Thyroid gland (tissue), 4 donors: ENCODE data around the gene LCE1F.

Experiments used
- POLR2A ChIP-seq, 2 donors: fragments of 450-650 bp; IDR thresholded peaks; one replicate each; pipeline ENCODE4 v1.6.1; 2017; ENCODE audit warnings: antibody characterized with exemption in 2 of 2, mild to moderate bottlenecking in 2 of 2, moderate library complexity in 1 of 2
- TF ChIP-seq, protein P1 (sequence below), 6 experiments: fragments of 200-600 bp in 3 of 6; fragments of 450-650 bp in 3 of 6; sonication (generic) in 3 of 6; IDR thresholded peaks; one replicate each; pipeline ENCODE4 v1.5.1; 2016 to 2019; ENCODE audit warnings: antibody characterized with exemption in 6 of 6, mild to moderate bottlenecking in 2 of 6, inconsistent platforms in 1 of 6, moderate library complexity in 1 of 6

- TF ChIP-seq, protein P1, sequence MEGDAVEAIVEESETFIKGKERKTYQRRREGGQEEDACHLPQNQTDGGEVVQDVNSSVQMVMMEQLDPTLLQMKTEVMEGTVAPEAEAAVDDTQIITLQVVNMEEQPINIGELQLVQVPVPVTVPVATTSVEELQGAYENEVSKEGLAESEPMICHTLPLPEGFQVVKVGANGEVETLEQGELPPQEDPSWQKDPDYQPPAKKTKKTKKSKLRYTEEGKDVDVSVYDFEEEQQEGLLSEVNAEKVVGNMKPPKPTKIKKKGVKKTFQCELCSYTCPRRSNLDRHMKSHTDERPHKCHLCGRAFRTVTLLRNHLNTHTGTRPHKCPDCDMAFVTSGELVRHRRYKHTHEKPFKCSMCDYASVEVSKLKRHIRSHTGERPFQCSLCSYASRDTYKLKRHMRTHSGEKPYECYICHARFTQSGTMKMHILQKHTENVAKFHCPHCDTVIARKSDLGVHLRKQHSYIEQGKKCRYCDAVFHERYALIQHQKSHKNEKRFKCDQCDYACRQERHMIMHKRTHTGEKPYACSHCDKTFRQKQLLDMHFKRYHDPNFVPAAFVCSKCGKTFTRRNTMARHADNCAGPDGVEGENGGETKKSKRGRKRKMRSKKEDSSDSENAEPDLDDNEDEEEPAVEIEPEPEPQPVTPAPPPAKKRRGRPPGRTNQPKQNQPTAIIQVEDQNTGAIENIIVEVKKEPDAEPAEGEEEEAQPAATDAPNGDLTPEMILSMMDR (IDR thresholded peaks at IDR 0.05), result no peak
- TF ChIP-seq POLR2A (IDR thresholded peaks at IDR 0.05), result no peak
Measured at GRCh38 chr1:152741656-152742055, 33.3 kb upstream of the LCE1F start.
